Stimulated activated CD4-positive, alpha-beta T cell treated with anti-CD3 and anti-CD28 coated beads, Interleukin-2, amount 100 ng/mL, for 24 hours (primary cell): ENCODE data around the gene HSPB6.
"Not testable (repeated sequence)": the region's sequence is repeated elsewhere in the genome, so short reads cannot be mapped to it uniquely, and the experiment has no call there.

Source experiments
- DNase-seq, 2 donors: peaks; one replicate each; pipeline ENCODE4 v3.0.0-alpha.2; 2020

The HSPB6 gene

GRCh38 chr19:35729021-35729420 is 27.8 kb downstream of the HSPB6 start:
- DNase-seq = no peak

DNA sequence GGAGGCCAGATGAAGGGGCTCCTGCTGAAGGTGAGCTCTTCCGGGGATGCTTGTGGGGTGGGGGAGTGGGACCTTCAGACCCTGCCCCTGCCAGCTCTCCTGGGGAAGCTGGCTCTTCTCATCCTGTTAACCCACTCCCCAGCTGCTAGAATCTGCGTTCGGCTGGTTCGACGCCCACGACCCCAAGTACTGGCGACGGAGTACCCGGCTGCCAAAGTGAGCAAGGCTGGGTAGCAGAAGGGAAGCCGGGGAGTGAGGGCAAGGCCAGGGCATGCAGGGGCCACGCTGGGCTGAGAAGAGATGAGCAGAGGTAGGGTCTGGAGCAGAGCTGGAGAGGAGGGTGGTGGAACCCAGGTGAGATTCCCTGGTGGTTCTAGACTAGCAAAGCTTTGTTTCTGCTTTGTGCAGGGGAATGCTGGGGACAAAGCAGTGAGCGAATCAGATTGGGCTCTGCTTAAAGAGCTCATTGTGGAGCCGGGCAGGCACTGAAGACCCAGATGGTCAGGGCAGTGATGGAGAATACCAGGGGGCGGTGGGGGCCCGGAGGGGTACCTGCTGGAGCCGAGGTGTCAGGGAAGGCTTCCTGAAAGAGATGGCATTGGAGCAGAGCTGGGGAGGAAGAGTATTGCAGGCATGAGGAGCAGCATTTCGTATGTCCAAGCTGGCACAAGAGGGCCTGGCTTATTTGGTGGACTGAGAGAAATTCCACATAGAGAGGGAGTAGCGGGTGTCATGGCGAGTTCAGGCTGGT is 28.7 kb downstream of the HSPB6 start:
- no peak for DNase-seq

- no peak for DNase-seq
These were observed 29.5 kb downstream of the HSPB6 start for GRCh38 chr19:35727053-35727955.

- no peak for DNase-seq
These were observed 31.5 kb downstream of the HSPB6 start for GRCh38 chr19:35725216-35725861.

DNA sequence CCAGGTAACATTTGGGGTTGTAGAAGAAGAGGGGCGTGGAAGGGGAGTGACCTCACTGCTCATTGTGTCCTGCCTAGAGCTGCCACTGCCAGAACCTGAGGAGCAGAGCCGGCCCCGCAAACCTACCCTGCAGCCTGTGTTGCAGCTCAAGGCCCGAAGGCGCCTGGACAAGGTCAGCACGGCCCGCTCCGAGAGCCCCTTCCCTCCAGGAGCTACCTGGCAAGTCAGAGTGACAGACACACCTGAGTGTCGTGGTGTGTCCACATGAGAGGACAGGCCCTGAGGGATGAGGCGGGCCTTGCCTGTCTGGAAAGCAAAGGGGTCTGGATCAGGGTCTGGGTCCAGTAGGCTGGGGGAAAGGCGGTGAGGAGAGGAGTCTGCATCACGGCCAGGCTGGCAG is 32.3 kb downstream of the HSPB6 start:
- no peak for DNase-seq

- DNase-seq = not testable (repeated sequence)
These were observed 32.7 kb downstream of the HSPB6 start for GRCh38 chr19:35724132-35724531.

DNA sequence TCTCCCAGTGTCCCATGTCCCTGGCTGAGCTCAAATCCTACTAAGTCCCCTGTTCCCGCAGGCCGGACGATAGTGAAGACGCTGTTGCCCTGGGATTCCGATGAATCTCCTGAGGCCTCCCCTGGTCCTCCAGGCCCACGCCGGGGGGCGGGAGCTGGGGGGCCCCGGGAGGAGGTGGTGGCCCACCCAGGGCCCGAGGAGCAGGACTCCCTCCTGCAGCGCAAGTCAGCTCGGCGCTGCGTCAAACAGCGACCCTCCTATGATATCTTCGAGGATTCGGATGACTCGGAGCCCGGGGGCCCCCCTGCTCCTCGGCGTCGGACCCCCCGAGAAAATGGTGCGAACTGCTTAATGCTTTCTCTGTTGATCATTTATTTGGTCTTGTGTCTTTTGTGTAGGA is 33.2 kb downstream of the HSPB6 start:
- DNase-seq = no peak

GRCh38 chr19:35722897-35723296 is 33.9 kb downstream of the HSPB6 start:
- no peak for DNase-seq

GRCh38 chr19:35722461-35722860 is 34.4 kb downstream of the HSPB6 start:
- no peak for DNase-seq

DNA sequence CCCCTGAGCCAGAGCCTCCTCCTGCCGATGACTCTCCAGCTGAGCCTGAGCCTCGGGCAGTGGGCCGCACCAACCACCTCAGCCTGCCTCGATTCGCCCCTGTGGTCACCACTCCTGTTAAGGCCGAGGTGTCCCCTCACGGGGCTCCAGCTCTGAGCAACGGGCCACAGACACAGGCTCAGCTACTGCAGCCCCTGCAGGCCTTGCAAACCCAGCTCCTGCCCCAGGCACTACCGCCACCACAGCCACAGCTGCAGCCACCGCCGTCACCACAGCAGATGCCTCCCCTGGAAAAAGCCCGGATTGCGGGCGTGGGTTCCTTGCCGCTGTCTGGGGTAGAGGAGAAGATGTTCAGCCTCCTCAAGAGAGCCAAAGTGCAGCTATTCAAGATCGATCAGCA is 35.5 kb downstream of the HSPB6 start:
- no peak for DNase-seq

- no peak for DNase-seq
These were observed 36.2 kb downstream of the HSPB6 start for GRCh38 chr19:35720648-35721047.

- no peak for DNase-seq
These were observed 36.7 kb downstream of the HSPB6 start for GRCh38 chr19:35720163-35720524.

DNA sequence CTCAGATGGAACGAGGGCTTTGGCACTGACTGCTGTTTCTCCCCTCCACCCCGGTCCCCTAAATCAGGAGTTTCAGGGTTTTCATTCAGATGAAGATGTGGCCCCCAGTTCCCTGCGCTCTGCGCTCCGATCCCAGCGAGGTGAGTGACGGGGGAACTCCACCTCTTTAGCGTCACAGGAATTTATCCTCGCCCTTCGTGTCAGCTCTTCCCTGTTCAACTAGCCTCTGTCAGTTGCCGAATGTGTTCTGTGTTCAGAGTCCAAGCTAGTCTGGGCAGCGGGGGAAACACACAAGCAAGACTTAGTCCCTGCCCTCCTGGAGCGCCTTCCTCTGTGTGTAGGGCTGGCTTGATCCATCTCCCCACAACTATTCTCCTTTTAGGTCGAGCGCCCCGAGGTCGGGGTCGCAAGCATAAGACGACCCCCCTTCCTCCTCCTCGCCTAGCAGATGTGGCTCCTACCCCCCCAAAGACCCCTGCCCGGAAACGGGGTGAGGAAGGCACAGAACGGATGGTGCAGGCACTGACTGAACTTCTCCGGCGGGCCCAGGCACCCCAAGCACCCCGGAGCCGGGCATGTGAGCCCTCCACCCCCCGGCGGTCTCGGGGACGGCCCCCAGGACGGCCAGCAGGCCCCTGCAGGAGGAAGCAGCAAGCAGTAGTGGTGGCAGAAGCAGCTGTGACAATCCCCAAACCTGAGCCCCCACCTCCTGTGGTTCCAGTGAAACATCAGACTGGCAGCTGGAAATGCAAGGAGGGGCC is 37.2 kb downstream of the HSPB6 start:
- DNase-seq = no peak

DNA sequence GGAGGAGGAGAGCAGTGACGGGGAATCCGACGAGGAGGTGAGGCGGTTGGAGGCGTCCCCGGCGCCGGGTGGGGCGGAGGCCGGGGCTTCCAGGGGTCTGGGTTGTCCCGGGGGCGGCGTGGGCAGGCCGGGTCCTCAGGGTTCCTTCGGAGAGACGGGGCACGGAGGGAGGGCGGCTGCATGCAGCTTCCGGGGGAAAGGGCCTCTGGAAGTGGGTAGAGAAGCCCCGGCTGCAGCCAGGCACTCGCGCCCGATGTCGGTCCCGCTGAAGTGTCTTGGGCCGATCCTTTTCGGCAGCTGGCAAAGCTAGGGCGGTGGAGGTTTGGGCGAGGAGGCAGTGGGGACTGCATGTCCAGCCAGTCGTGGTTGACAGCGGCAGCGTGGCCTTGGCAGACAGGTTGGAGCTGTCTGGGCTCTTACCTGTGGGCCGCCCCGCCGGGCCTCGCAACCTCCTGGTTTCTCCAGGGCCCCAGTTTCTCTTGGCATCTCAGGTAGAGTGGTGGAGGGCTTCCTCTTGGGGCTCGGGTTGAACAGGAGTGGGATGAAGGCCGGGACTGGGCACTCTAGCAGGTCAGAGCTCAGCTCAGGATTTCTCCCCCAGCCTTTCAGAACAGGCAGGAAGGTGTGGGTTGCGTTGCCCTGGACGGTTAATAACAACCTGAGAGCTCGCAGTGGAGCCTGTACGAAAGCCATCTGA is 38.3 kb downstream of the HSPB6 start:
- DNase-seq = peak; percentile 66 to 73

DNA sequence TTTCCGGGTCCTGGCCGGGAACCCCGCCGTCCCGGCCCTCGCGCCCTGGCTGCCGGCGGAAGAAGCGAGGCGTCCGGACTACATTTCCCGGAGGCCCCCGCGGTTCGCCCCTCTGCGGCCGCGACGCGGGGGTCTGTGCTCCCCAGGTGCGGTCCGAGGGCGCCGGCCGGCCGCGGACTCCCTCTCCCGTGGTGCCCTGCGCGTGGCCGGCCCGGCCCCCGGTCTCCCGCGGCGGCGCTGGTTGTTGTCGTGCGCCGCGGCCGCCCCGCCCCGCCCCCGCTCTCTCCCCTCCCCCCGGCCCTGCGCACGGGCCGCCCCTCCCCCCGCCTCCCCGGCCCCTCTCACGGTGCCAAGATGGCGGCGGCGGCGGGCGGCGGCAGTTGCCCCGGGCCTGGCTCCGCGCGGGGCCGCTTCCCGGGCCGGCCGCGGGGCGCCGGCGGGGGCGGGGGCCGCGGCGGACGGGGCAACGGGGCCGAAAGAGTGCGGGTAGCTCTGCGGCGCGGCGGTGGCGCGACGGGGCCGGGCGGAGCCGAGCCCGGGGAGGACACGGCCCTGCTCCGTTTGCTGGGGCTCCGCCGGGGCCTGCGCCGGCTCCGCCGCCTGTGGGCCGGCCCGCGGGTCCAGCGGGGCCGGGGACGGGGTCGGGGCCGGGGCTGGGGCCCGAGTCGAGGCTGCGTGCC is 39.0 kb downstream of the HSPB6 start, which contains the start of gene KMT2B:
Gene KMT2B (plus strand): TSS at position 339 of the 680 bp plus-strand sequence. CDS start 16 bp downstream, at position 355.
- DNase-seq = no peak

DNA sequence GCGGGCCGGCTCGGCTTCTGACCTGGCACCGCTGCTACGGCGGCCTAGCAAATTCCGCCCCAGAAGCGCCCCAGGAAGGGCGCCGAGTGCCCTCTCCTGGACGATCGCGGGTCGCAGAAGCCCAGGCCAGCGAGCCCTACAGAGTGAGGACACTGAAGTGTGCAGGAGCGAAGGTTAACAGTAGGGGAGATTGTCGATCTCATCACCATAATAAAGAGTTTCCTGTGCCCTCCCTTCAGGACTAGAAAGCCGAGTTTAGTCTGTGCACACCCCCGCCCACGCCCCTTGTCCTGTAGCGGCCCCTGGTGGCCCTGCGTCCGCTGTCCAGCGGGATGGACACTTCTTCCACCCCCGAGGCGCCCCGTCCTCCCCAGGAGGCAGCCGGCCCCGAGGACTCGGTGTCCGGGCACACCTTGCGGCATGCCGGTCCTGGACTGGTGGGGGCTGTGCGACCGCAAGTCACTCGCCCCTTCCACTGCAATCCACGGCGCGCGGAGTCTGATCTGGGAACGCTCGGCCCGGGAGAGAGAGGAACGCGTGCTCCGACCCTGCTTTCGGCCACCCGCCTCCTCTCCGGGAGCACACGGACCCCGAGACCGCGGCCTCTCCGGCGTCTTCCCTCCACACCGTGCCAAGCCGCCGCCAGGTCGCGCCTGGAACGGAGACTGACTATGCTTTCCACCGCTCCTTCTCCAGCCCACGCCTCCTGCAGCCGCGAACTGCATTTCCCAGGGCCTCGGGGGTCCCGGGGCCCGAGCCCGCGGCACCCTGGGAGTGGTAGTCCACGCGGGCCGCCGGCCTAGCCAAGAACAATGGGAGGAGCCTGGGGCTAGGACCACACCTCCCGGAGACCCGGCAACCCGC is 39.8 kb downstream of the HSPB6 start:
- peak; percentile 95 to 97 for DNase-seq

DNA sequence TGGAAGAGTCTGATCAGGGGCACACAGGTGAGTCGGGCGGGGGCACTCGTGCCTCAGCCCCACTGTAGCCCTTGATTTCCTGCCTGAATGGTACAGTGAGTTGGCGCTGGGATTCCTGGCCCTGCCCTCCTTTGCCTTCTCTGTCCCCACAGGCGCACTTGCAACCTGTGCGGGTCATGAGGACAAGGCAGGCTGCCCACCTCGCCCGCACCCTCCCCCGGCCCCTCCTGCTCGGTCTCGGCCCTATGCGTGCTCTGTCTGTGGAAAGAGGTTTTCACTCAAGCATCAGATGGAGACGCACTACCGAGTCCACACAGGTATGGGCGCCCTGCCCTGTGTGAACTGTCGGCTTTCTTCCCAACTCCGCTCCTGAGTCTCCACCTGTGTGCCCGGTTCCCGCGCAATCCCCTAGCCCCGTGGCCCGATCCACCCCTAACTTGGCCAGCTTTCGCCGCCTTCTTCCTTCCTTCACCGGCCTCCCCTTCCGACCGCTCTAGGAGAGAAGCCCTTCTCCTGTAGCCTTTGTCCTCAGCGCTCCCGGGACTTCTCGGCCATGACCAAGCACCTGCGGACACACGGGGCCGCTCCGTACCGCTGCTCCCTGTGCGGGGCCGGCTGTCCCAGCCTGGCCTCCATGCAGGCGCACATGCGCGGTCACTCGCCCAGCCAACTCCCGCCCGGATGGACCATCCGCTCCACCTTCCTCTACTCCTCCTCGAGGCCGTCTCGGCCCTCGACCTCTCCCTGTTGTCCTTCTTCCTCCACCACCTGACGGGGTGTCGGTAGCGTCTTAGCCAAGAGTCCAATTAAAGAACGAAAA is 40.6 kb downstream of the HSPB6 start:
- peak in 1 of 2 donors; percentile 41 for DNase-seq

DNA sequence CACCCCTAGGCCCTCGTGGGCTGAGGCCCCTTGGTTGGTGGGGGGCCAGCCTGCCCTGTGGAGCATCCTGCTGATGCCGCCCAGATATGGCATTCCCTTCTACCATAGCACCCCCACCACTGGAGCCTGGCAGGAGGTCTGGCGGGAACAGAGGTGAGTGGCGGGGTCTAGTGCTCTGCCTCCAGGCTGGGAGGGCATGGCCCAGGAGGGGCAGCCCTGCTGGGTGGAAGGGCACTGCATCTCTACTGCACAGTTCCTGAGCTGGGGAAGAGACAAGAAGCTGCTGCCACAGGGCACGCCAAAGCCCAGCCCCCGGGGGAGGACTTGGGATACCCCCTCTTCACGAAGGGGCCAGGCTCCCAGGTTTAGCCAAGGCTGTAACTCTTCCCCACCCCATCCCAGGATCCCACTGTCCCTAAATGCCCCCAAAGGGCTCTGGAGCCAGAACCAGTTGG is 41.4 kb downstream of the HSPB6 start:
- DNase-seq = peak in 1 of 2 donors; percentile 27

- peak in 1 of 2 donors; percentile 52 for DNase-seq
These were observed 42.1 kb downstream of the HSPB6 start for GRCh38 chr19:35714601-35715354.
